ENCODE results near the gene ZBTB7C.

ZBTB7C gene

GRCh38 chr18:48173557-48173956, 235.6 kb downstream of the ZBTB7C start:
- TF ChIP-seq, protein P1, sequence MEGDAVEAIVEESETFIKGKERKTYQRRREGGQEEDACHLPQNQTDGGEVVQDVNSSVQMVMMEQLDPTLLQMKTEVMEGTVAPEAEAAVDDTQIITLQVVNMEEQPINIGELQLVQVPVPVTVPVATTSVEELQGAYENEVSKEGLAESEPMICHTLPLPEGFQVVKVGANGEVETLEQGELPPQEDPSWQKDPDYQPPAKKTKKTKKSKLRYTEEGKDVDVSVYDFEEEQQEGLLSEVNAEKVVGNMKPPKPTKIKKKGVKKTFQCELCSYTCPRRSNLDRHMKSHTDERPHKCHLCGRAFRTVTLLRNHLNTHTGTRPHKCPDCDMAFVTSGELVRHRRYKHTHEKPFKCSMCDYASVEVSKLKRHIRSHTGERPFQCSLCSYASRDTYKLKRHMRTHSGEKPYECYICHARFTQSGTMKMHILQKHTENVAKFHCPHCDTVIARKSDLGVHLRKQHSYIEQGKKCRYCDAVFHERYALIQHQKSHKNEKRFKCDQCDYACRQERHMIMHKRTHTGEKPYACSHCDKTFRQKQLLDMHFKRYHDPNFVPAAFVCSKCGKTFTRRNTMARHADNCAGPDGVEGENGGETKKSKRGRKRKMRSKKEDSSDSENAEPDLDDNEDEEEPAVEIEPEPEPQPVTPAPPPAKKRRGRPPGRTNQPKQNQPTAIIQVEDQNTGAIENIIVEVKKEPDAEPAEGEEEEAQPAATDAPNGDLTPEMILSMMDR (IDR thresholded peaks at IDR 0.05): no peak

GRCh38 chr18:48172226-48173006, 236.8 kb downstream of the ZBTB7C start:
- no peaks in the 10 kb centered on the region for H3K36me3 ChIP-seq
- peaks cover 0 to 5% of the 10 kb centered on the region in 2 experiments for H3K4me1 ChIP-seq (ENCODE audit: control insufficient read depth in 1 of 2, insufficient read depth in 1 of 2, low read depth in 1 of 2, low read length in 1 of 2)
- TF ChIP-seq, protein P1 (IDR thresholded peaks at IDR 0.05): no peak
- no peaks in the 10 kb centered on the region for H3K9me3 ChIP-seq
- no peak overlapping the region for H3K4me3 ChIP-seq (ENCODE audit: low read depth in 1 of 2, low read length in 1 of 2)
- H3K27me3 ChIP-seq: peaks cover 13% of the 10 kb centered on the region
- H3K27ac ChIP-seq: no peak overlapping the region

More at GRCh38 chr18:48173557-48173956, 235.6 kb downstream of the ZBTB7C start:
- H3K36me3 ChIP-seq: no peaks in the 10 kb centered on the region
- H3K4me1 ChIP-seq (ENCODE audit: control insufficient read depth in 1 of 2, insufficient read depth in 1 of 2, low read depth in 1 of 2, low read length in 1 of 2): peaks cover 0 to 5% of the 10 kb centered on the region in 2 experiments
- peaks cover 13% of the 10 kb centered on the region for H3K27me3 ChIP-seq
- H3K27ac ChIP-seq: no peak overlapping the region
- no peak overlapping the region for H3K4me3 ChIP-seq (ENCODE audit: low read depth in 1 of 2, low read length in 1 of 2)
- H3K9me3 ChIP-seq: no peaks in the 10 kb centered on the region

- peaks cover 7 to 13% of the 10 kb centered on the region in 2 experiments for H3K4me1 ChIP-seq (ENCODE audit: control insufficient read depth in 1 of 2, insufficient read depth in 1 of 2, low read depth in 1 of 2, low read length in 1 of 2)
- TF ChIP-seq, protein P1 (IDR thresholded peaks at IDR 0.05): no peak
- H3K9me3 ChIP-seq: no peaks in the 10 kb centered on the region
- H3K27me3 ChIP-seq: peaks cover 13% of the 10 kb centered on the region
- no peaks in the 10 kb centered on the region for H3K36me3 ChIP-seq
- no peak overlapping the region for H3K27ac ChIP-seq
- no peak overlapping the region for H3K4me3 ChIP-seq (ENCODE audit: low read depth in 1 of 2, low read length in 1 of 2)
Observed at GRCh38 chr18:48171490-48172188, 237.5 kb downstream of the ZBTB7C start.

- Histone ChIP-seq H3K9me3 (no peaks in the 10 kb centered on the region), H3K36me3 (no peaks in the 10 kb centered on the region), H3K27ac (no peak overlapping the region), H3K4me1 (ENCODE audit: control insufficient read depth in 1 of 2, insufficient read depth in 1 of 2, low read depth in 1 of 2, low read length in 1 of 2) (peaks cover 13 to 23% of the 10 kb centered on the region in 2 experiments), H3K27me3 (peaks cover 9% of the 10 kb centered on the region), H3K4me3 (ENCODE audit: low read depth in 1 of 2, low read length in 1 of 2) (no peak overlapping the region)
- TF ChIP-seq, protein P1 (IDR thresholded peaks at IDR 0.05): no peak
Observed at GRCh38 chr18:48170651-48171050, 238.5 kb downstream of the ZBTB7C start.

DNA sequence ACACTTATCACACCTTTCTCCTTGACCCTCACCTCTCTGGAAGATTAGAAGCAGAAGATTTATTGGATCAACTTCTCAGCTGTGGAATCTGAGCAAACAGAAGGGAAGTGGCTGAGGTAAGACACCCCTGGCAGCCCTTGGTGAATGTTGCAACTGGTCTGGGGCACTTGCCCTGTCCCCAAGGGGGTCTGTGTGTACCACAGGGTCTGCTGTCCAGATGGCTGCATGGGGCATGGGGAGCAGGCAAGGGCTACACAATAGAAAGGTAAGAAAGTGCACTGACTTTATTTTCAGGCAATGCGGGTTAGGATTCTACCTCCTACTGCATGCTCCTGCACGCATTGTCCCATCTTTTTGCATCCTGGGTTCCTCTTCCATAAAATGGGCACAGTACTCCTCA, 240.3 kb downstream of the ZBTB7C start:
- Histone ChIP-seq H3K9me3 (no peaks in the 10 kb centered on the region), H3K27me3 (peaks cover 7% of the 10 kb centered on the region), H3K4me1 (ENCODE audit: control insufficient read depth in 1 of 2, insufficient read depth in 1 of 2, low read depth in 1 of 2, low read length in 1 of 2) (peaks cover 25 to 41% of the 10 kb centered on the region in 2 experiments), H3K36me3 (no peaks in the 10 kb centered on the region), H3K4me3 (ENCODE audit: low read depth in 1 of 2, low read length in 1 of 2) (no peak overlapping the region), H3K27ac (no peak overlapping the region)
- TF ChIP-seq, protein P1 (IDR thresholded peaks at IDR 0.05): no peak

Measured in neutrophil (primary cell).